ENCODE measurements around the gene MIPOL1. TPM values are rescaled to one million over a fixed set of nuclear protein-coding genes. Genes with fewer than 3 reads are reported as not detected.

MIPOL1 gene
- total and polyA plus RNA-seq, 2 of the 13 experiments (the other 11 are each of a cell fraction or from before 2014, with no cell fraction given): 8.6 to 34.2 TPM

DNA sequence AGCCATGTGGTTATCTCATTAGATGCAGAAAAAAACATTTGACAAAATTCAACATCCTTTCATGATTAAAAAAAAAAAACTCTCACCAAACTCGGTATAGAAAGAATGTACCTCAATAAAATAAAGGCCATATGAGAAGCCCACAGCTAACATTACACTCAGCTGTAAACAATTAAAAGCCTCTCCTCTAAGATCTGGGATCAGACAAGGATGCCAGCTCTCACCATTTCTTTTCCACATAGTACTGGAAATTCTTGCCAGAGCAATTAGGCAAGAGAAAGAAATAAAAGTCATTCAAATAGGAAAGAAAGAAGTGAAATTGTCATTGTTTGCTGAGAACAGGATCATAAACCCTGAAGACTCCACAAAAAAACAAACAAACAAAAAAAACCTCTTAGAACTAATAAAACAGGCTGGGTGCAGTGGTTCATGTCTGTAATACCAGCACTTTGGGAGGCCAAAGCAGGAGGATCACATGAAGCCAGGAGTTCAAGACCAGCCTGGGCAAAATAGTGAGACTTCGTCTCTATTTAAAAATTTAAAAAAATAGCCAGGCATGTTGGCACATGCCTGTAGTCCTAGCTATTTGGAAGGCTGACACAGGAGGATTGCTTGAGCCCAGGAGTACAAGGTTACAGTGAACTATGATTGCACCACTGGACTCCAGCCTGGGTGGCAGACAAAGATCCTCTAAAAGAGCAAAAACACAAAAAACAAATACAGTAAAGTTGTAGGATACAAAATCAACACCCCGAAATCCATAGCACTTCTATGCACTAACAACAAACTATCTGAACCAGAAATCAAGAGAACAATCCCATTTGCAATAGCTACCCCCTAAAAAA is 282.9 kb downstream of the MIPOL1 start (continued):
- TF ChIP-seq, protein P1, sequence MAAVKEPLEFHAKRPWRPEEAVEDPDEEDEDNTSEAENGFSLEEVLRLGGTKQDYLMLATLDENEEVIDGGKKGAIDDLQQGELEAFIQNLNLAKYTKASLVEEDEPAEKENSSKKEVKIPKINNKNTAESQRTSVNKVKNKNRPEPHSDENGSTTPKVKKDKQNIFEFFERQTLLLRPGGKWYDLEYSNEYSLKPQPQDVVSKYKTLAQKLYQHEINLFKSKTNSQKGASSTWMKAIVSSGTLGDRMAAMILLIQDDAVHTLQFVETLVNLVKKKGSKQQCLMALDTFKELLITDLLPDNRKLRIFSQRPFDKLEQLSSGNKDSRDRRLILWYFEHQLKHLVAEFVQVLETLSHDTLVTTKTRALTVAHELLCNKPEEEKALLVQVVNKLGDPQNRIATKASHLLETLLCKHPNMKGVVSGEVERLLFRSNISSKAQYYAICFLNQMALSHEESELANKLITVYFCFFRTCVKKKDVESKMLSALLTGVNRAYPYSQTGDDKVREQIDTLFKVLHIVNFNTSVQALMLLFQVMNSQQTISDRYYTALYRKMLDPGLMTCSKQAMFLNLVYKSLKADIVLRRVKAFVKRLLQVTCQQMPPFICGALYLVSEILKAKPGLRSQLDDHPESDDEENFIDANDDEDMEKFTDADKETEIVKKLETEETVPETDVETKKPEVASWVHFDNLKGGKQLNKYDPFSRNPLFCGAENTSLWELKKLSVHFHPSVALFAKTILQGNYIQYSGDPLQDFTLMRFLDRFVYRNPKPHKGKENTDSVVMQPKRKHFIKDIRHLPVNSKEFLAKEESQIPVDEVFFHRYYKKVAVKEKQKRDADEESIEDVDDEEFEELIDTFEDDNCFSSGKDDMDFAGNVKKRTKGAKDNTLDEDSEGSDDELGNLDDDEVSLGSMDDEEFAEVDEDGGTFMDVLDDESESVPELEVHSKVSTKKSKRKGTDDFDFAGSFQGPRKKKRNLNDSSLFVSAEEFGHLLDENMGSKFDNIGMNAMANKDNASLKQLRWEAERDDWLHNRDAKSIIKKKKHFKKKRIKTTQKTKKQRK (IDR thresholded peaks at IDR 0.05; ENCODE audit: low read length): no peak
- TF ChIP-seq NR2F2 (IDR thresholded peaks at IDR 0.05; ENCODE audit: borderline replicate concordance, low read depth) (no peak), ELF3 (CRISPR knock-in tag; IDR thresholded peaks at IDR 0.05) (peak; percentile 13; the same call in 1 of the 2 replicates), TMF1 (CRISPR knock-in tag; IDR thresholded peaks at IDR 0.05; ENCODE audit: low read depth) (no peak), ZZZ3 (CRISPR knock-in tag; IDR thresholded peaks at IDR 0.05; ENCODE audit: borderline replicate concordance) (no peak), YY1 (IDR thresholded peaks at IDR 0.05; ENCODE audit: insufficient read depth, insufficient replicate concordance, low read depth, low read length) (no peak), HCFC1 (IDR thresholded peaks at IDR 0.05; ENCODE audit: low read depth, low read length) (no peak), SRSF9 (IDR thresholded peaks at IDR 0.05; ENCODE audit: borderline replicate concordance, insufficient read depth, low read depth, low read length, poor library complexity, severe bottlenecking) (no peak), XBP1 (CRISPR knock-in tag; IDR thresholded peaks at IDR 0.05) (no peak), FOXA3 (CRISPR knock-in tag; IDR thresholded peaks at IDR 0.05) (peak; percentile 75), PRMT3 (CRISPR knock-in tag; IDR thresholded peaks at IDR 0.05; ENCODE audit: borderline replicate concordance, low read depth) (no peak), RFXAP (CRISPR knock-in tag; IDR thresholded peaks at IDR 0.05; ENCODE audit: borderline replicate concordance) (0 out of 2 replicates have a peak, but pooled peaks have one; percentile 29), HOXA7 (CRISPR knock-in tag; IDR thresholded peaks at IDR 0.05) (no peak), HMGA1 (CRISPR knock-in tag; conservative IDR thresholded peaks at IDR 0.05) (no peak)
- TF ChIP-seq, protein P2, sequence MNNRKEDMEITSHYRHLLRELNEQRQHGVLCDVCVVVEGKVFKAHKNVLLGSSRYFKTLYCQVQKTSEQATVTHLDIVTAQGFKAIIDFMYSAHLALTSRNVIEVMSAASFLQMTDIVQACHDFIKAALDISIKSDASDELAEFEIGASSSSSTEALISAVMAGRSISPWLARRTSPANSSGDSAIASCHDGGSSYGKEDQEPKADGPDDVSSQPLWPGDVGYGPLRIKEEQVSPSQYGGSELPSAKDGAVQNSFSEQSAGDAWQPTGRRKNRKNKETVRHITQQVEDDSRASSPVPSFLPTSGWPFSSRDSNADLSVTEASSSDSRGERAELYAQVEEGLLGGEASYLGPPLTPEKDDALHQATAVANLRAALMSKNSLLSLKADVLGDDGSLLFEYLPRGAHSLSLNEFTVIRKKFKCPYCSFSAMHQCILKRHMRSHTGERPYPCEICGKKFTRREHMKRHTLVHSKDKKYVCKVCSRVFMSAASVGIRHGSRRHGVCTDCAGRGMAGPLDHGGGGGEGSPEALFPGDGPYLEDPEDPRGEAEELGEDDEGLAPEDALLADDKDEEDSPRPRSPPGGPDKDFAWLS (CRISPR knock-in tag; IDR thresholded peaks at IDR 0.05; ENCODE audit: borderline replicate concordance): 0 out of 2 replicates have a peak, but pooled peaks have one; percentile 30
- TF ChIP-seq, protein P3, sequence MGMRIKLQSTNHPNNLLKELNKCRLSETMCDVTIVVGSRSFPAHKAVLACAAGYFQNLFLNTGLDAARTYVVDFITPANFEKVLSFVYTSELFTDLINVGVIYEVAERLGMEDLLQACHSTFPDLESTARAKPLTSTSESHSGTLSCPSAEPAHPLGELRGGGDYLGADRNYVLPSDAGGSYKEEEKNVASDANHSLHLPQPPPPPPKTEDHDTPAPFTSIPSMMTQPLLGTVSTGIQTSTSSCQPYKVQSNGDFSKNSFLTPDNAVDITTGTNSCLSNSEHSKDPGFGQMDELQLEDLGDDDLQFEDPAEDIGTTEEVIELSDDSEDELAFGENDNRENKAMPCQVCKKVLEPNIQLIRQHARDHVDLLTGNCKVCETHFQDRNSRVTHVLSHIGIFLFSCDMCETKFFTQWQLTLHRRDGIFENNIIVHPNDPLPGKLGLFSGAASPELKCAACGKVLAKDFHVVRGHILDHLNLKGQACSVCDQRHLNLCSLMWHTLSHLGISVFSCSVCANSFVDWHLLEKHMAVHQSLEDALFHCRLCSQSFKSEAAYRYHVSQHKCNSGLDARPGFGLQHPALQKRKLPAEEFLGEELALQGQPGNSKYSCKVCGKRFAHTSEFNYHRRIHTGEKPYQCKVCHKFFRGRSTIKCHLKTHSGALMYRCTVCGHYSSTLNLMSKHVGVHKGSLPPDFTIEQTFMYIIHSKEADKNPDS (CRISPR knock-in tag; IDR thresholded peaks at IDR 0.05): no peak
- TF ChIP-seq, protein P4, sequence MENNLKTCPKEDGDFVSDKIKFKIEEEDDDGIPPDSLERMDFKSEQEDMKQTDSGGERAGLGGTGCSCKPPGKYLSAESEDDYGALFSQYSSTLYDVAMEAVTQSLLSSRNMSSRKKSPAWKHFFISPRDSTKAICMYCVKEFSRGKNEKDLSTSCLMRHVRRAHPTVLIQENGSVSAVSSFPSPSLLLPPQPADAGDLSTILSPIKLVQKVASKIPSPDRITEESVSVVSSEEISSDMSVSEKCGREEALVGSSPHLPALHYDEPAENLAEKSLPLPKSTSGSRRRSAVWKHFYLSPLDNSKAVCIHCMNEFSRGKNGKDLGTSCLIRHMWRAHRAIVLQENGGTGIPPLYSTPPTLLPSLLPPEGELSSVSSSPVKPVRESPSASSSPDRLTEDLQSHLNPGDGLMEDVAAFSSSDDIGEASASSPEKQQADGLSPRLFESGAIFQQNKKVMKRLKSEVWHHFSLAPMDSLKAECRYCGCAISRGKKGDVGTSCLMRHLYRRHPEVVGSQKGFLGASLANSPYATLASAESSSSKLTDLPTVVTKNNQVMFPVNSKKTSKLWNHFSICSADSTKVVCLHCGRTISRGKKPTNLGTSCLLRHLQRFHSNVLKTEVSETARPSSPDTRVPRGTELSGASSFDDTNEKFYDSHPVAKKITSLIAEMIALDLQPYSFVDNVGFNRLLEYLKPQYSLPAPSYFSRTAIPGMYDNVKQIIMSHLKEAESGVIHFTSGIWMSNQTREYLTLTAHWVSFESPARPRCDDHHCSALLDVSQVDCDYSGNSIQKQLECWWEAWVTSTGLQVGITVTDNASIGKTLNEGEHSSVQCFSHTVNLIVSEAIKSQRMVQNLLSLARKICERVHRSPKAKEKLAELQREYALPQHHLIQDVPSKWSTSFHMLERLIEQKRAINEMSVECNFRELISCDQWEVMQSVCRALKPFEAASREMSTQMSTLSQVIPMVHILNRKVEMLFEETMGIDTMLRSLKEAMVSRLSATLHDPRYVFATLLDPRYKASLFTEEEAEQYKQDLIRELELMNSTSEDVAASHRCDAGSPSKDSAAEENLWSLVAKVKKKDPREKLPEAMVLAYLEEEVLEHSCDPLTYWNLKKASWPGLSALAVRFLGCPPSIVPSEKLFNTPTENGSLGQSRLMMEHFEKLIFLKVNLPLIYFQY (CRISPR knock-in tag; IDR thresholded peaks at IDR 0.05; ENCODE audit: borderline replicate concordance): no peak
